Suprapubic skin (tissue), 4 donors: ENCODE data around the gene MAGI3. TPM values are rescaled to one million over a fixed set of nuclear protein-coding genes. Genes with fewer than 3 reads are reported as not detected.

ENCODE experiments used
- DNase-seq, 2 donors: peaks; one replicate each; pipeline ENCODE4 v3.0.0-alpha.2; 2019; ENCODE audit warnings: low spot score in 2 of 2
- H3K27ac ChIP-seq: fragments of 200-600 bp; sonication (generic); one replicate; pipeline ENCODE4 v1.5.1; 2019
- H3K27me3 ChIP-seq: fragments of 200-600 bp; sonication (generic); one replicate; pipeline ENCODE4 v1.5.1; 2019
- H3K36me3 ChIP-seq: fragments of 200-600 bp; sonication (generic); one replicate; pipeline ENCODE4 v1.5.1; 2019
- H3K4me1 ChIP-seq: fragments of 200-600 bp; sonication (generic); one replicate; pipeline ENCODE4 v1.5.1; 2019
- H3K4me3 ChIP-seq: fragments of 200-600 bp; sonication (generic); one replicate; pipeline ENCODE4 v1.5.1; 2019; ENCODE audit warnings: mild to moderate bottlenecking
- H3K9me3 ChIP-seq: fragments of 200-600 bp; sonication (generic); one replicate; pipeline ENCODE4 v1.5.1; 2019
- CTCF ChIP-seq, 2 donors: fragments of 200-600 bp in 1 of 2; fragments of 450-650 bp in 1 of 2; sonication (generic) in 1 of 2; IDR thresholded peaks; one replicate each; pipeline ENCODE4 v1.5.1; 2016 to 2019; ENCODE audit warnings: antibody characterized with exemption in 2 of 2, mild to moderate bottlenecking in 1 of 2, moderate library complexity in 1 of 2
- EP300 ChIP-seq: sonication (generic); formaldehyde crosslinking; IDR thresholded peaks from one replicate; pipeline ENCODE4 v1.6.1; 2017; ENCODE audit warnings: antibody characterized with exemption
- POLR2A ChIP-seq, 2 donors: fragments of 450-650 bp; IDR thresholded peaks; one replicate each; pipeline ENCODE4 v1.6.1; 2017; ENCODE audit warnings: antibody characterized with exemption in 2 of 2, mild to moderate bottlenecking in 2 of 2, moderate library complexity in 2 of 2
- POLR2AphosphoS5 ChIP-seq, 3 donors: sonication (generic); formaldehyde crosslinking; IDR thresholded peaks; one replicate each; pipeline ENCODE4 v1.6.1; 2017; ENCODE audit warnings: antibody characterized with exemption in 3 of 3
- WGBS: methylation state at CpG from one replicate; pipeline ENCODE4 v1.1.5; 2018; 5-methylcytosine and 5-hydroxymethylcytosine counted together
- total RNA-seq, 4 donors: library from RNA; depleted of rRNA; stranded (reverse); fragments of >200 nt; gene quantifications; one replicate each; pipeline ENCODE4 v1.1.0, GENCODE V29; 2016

The MAGI3 gene
- total RNA-seq, 4 donors from 2014 or later, result 8.3 to 18.8 (median 10.7) TPM

GRCh38 chr1:113444857-113445256, 54.5 kb downstream of the MAGI3 start:
- Histone ChIP-seq H3K27me3 (no peaks in the 10 kb centered on the region), H3K9me3 (peaks cover 8% of the 10 kb centered on the region), H3K27ac (no peak overlapping the region), H3K4me1 (no peaks in the 10 kb centered on the region), H3K36me3 (no peaks in the 10 kb centered on the region), H3K4me3 (no peak overlapping the region)
- no peak for DNase-seq
- TF ChIP-seq CTCF (IDR thresholded peaks at IDR 0.05), result no peak
- TF ChIP-seq POLR2AphosphoS5 (IDR thresholded peaks at IDR 0.05), result no peak
- no peak for TF ChIP-seq EP300
- no peak for TF ChIP-seq POLR2A (IDR thresholded peaks at IDR 0.05)

GRCh38 chr1:113451710-113452109, 61.4 kb downstream of the MAGI3 start:
- Histone ChIP-seq H3K9me3 (no peaks in the 10 kb centered on the region), H3K27ac (no peak overlapping the region), H3K27me3 (no peaks in the 10 kb centered on the region), H3K4me3 (no peak overlapping the region), H3K4me1 (peaks cover 22% of the 10 kb centered on the region), H3K36me3 (no peaks in the 10 kb centered on the region)
- TF ChIP-seq EP300, result no peak
- WGBS, result 10% methylated on average over 1 of the region's 1 CpG
- no peak for DNase-seq

GRCh38 chr1:113452921-113453770, 62.8 kb downstream of the MAGI3 start:
- Histone ChIP-seq H3K4me3 (no peak overlapping the region), H3K27ac (no peak overlapping the region), H3K27me3 (no peaks in the 10 kb centered on the region), H3K9me3 (no peaks in the 10 kb centered on the region), H3K36me3 (no peaks in the 10 kb centered on the region), H3K4me1 (peaks cover 35% of the 10 kb centered on the region)
- 55% methylated on average over 2 of the region's 2 CpGs for WGBS
- TF ChIP-seq POLR2A (IDR thresholded peaks at IDR 0.05), result no peak
- no peak for TF ChIP-seq EP300
- no peak for TF ChIP-seq POLR2AphosphoS5 (IDR thresholded peaks at IDR 0.05)
- peak in 1 of 2 donors; percentile 29 for TF ChIP-seq CTCF (IDR thresholded peaks at IDR 0.05)
- DNase-seq, result no peak

GRCh38 chr1:113453771-113454083, 63.4 kb downstream of the MAGI3 start:
- DNase-seq, result no peak
- WGBS, result 78% methylated on average over 1 of the region's 1 CpG
- peaks cover 35% of the 10 kb centered on the region for H3K4me1 ChIP-seq
- no peaks in the 10 kb centered on the region for H3K36me3 ChIP-seq
- H3K9me3 ChIP-seq, result no peaks in the 10 kb centered on the region
- H3K27ac ChIP-seq, result no peak overlapping the region
- TF ChIP-seq POLR2A (IDR thresholded peaks at IDR 0.05) (no peak), CTCF (IDR thresholded peaks at IDR 0.05) (no peak), EP300 (no peak), POLR2AphosphoS5 (IDR thresholded peaks at IDR 0.05) (no peak)
- no peak overlapping the region for H3K4me3 ChIP-seq
- H3K27me3 ChIP-seq, result no peaks in the 10 kb centered on the region

- no peak overlapping the region for H3K4me3 ChIP-seq
- H3K9me3 ChIP-seq, result no peaks in the 10 kb centered on the region
- no peak for DNase-seq
- WGBS, result 94% methylated on average over 1 of the region's 1 CpG
- H3K27ac ChIP-seq, result no peak overlapping the region
- no peaks in the 10 kb centered on the region for H3K36me3 ChIP-seq
- TF ChIP-seq EP300, result no peak
- TF ChIP-seq POLR2A (IDR thresholded peaks at IDR 0.05), result no peak
- no peak for TF ChIP-seq CTCF (IDR thresholded peaks at IDR 0.05)
- TF ChIP-seq POLR2AphosphoS5 (IDR thresholded peaks at IDR 0.05), result no peak
- peaks cover 35% of the 10 kb centered on the region for H3K4me1 ChIP-seq
- no peaks in the 10 kb centered on the region for H3K27me3 ChIP-seq
Measured at GRCh38 chr1:113455374-113455773, 65.1 kb downstream of the MAGI3 start.

- 16% methylated on average over 2 of the region's 2 CpGs for WGBS
- H3K27me3 ChIP-seq, result no peaks in the 10 kb centered on the region
- no peak overlapping the region for H3K4me3 ChIP-seq
- no peak for DNase-seq
- H3K27ac ChIP-seq, result peak overlapping the region; percentile 48
- H3K36me3 ChIP-seq, result no peaks in the 10 kb centered on the region
- H3K9me3 ChIP-seq, result no peaks in the 10 kb centered on the region
- peaks cover 35% of the 10 kb centered on the region for H3K4me1 ChIP-seq
- TF ChIP-seq POLR2AphosphoS5 (IDR thresholded peaks at IDR 0.05) (no peak), EP300 (no peak), CTCF (IDR thresholded peaks at IDR 0.05) (no peak), POLR2A (IDR thresholded peaks at IDR 0.05) (no peak)
Measured at GRCh38 chr1:113456967-113457366, 66.7 kb downstream of the MAGI3 start.
